Muscle layer of colon (tissue), 2 donors: Measurements from ENCODE around the gene USP10.

ENCODE experiments used
- H3K27ac ChIP-seq: one replicate; pipeline ENCODE4 v1.7.0; 2013; ENCODE audit warnings: low read depth, mild to moderate bottlenecking, low read length, moderate library complexity
- H3K27me3 ChIP-seq, 2 donors: one replicate each; pipeline ENCODE4 v1.7.0; 2013; ENCODE audit warnings: low read length in 2 of 2, mild to moderate bottlenecking in 2 of 2; ENCODE audit not compliant: insufficient read depth in 2 of 2, control insufficient read depth in 1 of 2
- H3K36me3 ChIP-seq: one replicate; pipeline ENCODE4 v1.7.0; 2013; ENCODE audit warnings: mild to moderate bottlenecking, low read length; ENCODE audit not compliant: insufficient read depth
- H3K4me1 ChIP-seq: one replicate; pipeline ENCODE4 v1.7.0; 2013; ENCODE audit warnings: mild to moderate bottlenecking, low read length; ENCODE audit not compliant: insufficient read depth
- H3K4me3 ChIP-seq, 2 donors: one replicate each; pipeline ENCODE4 v1.7.0; 2013; ENCODE audit warnings: low read length in 2 of 2, low read depth in 1 of 2, mild to moderate bottlenecking in 1 of 2, moderate library complexity in 1 of 2
- H3K9ac ChIP-seq: one replicate; pipeline ENCODE4 v1.7.0; 2013; ENCODE audit warnings: low read length
- H3K9me3 ChIP-seq: one replicate; pipeline ENCODE4 v1.7.0; 2013; ENCODE audit warnings: mild to moderate bottlenecking, low read length
- donor health status: abdominal sarcoma.
- donor health status: Adenocarcinoma of cecum.

The USP10 gene

DNA sequence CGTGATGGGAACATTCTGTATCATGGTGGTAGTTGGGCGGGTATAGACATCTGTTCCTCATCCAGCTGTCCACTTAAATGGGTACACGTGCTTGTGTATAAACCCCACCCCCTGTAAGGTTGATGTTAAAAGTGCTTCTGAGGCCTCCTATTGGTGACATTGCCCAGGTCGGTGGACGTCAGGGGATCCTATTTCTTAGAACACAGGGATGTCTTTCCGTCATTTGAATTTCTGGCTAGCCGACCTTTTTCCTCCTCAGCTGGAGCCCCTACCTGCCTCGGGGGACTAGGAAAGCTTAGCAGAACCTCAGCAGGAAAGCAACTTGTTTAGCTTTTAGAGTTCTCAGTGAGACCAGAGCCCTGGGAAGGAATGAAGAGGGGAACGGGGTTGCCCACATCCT lies 103.3 kb downstream of the USP10 start:
- H3K36me3 ChIP-seq: no peaks in the 10 kb centered on the region
- H3K4me3 ChIP-seq: no peak overlapping the region
- H3K27ac ChIP-seq: no peak overlapping the region
- H3K9ac ChIP-seq: no peak overlapping the region
- H3K27me3 ChIP-seq: no peaks in the 10 kb centered on the region
- no peaks in the 10 kb centered on the region for H3K9me3 ChIP-seq
- H3K4me1 ChIP-seq: no peaks in the 10 kb centered on the region

- no peaks in the 10 kb centered on the region for H3K4me1 ChIP-seq
- no peaks in the 10 kb centered on the region for H3K27me3 ChIP-seq
- H3K4me3 ChIP-seq: no peak overlapping the region
- H3K36me3 ChIP-seq: no peaks in the 10 kb centered on the region
- H3K27ac ChIP-seq: no peak overlapping the region
- H3K9me3 ChIP-seq: no peaks in the 10 kb centered on the region
- H3K9ac ChIP-seq: no peak overlapping the region
Measured at GRCh38 chr16:84804326-84804725, 104.5 kb downstream of the USP10 start.

GRCh38 chr16:84806256-84806889 lies 106.6 kb downstream of the USP10 start:
- no peaks in the 10 kb centered on the region for H3K27me3 ChIP-seq
- no peaks in the 10 kb centered on the region for H3K4me1 ChIP-seq
- H3K27ac ChIP-seq: no peak overlapping the region
- H3K36me3 ChIP-seq: no peaks in the 10 kb centered on the region
- H3K4me3 ChIP-seq: no peak overlapping the region
- no peaks in the 10 kb centered on the region for H3K9me3 ChIP-seq
- H3K9ac ChIP-seq: no peak overlapping the region

GRCh38 chr16:84806890-84807258 lies 107.1 kb downstream of the USP10 start:
- H3K9ac ChIP-seq: no peak overlapping the region
- H3K36me3 ChIP-seq: no peaks in the 10 kb centered on the region
- H3K4me1 ChIP-seq: no peaks in the 10 kb centered on the region
- no peak overlapping the region for H3K27ac ChIP-seq
- no peaks in the 10 kb centered on the region for H3K9me3 ChIP-seq
- no peak overlapping the region for H3K4me3 ChIP-seq
- no peaks in the 10 kb centered on the region for H3K27me3 ChIP-seq

- Histone ChIP-seq H3K9ac (no peak overlapping the region), H3K4me1 (no peaks in the 10 kb centered on the region), H3K36me3 (no peaks in the 10 kb centered on the region), H3K27me3 (no peaks in the 10 kb centered on the region), H3K4me3 (no peak overlapping the region), H3K9me3 (no peaks in the 10 kb centered on the region), H3K27ac (no peak overlapping the region)
Measured at GRCh38 chr16:84807776-84808175, 108.0 kb downstream of the USP10 start.

GRCh38 chr16:84808826-84809225 lies 109.0 kb downstream of the USP10 start:
- no peak overlapping the region for H3K4me3 ChIP-seq
- no peaks in the 10 kb centered on the region for H3K27me3 ChIP-seq
- no peaks in the 10 kb centered on the region for H3K4me1 ChIP-seq
- no peak overlapping the region for H3K9ac ChIP-seq
- H3K27ac ChIP-seq: no peak overlapping the region
- no peaks in the 10 kb centered on the region for H3K9me3 ChIP-seq
- H3K36me3 ChIP-seq: no peaks in the 10 kb centered on the region

GRCh38 chr16:84810518-84811273 lies 110.9 kb downstream of the USP10 start:
- Histone ChIP-seq H3K4me3 (no peak overlapping the region), H3K9me3 (no peaks in the 10 kb centered on the region), H3K27me3 (no peaks in the 10 kb centered on the region), H3K9ac (no peak overlapping the region), H3K4me1 (no peaks in the 10 kb centered on the region), H3K27ac (no peak overlapping the region), H3K36me3 (no peaks in the 10 kb centered on the region)

DNA sequence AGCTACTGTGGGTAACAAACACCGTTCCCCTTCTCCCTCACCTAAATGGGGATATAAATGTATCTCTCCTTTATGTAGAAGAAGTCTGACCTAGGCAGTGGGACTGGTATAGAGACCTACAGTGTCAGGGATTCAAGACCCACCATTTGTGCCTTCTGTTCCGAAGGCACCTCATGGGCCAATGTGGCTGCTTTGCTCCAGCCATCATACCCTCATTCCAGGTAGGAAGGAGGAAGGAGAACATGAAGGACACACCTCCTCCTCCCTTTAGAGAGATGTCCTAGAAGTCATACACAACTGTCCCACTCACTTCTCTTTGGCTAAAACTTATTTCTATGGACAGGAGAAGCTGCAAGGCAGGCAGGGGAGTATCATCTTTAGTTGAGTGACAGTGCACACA lies 111.7 kb downstream of the USP10 start:
- Histone ChIP-seq H3K4me1 (no peaks in the 10 kb centered on the region), H3K4me3 (no peak overlapping the region), H3K27me3 (no peaks in the 10 kb centered on the region), H3K9me3 (no peaks in the 10 kb centered on the region), H3K27ac (no peak overlapping the region), H3K9ac (no peak overlapping the region), H3K36me3 (no peaks in the 10 kb centered on the region)

DNA sequence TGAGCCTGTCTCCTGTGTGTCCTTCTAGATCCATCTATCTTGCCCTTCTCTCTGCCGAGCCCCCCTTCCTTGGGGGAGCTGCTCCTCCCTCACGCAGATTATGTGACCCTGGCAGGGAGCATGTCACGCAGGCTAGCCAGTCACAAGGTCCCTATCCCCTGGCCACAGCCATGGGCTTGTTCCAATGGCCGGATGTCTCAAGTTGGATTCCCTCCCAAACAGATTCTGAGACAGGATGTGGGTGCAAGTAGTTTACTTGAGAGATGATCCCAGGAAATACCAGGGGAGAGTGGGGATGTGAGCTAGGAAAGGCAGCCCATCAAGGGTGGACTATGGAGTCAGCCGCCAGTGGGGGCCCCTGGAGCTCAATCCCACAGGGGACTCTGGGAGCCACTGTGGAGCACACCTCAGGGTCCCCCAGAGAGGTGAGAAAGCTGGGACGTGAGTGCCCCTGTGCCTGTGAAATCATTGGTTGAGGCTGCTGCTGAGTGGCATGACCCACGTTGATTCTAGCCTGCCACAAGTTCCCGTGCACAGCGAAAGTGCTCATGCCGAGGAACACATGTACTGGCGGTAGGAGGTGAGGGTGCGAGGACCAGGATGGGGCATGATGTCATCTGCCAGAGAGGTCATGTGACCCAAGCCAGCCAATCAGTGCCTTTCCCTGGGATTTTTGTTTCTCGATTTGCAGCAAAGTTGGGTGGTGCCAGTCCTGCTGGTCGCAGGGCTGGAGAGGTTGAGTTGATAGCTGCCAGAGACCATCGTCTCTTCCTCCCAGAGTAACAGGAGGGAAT lies 113.5 kb downstream of the USP10 start:
- Histone ChIP-seq H3K36me3 (no peaks in the 10 kb centered on the region), H3K4me3 (no peak overlapping the region), H3K4me1 (no peaks in the 10 kb centered on the region), H3K9ac (no peak overlapping the region), H3K27ac (no peak overlapping the region), H3K27me3 (no peaks in the 10 kb centered on the region), H3K9me3 (no peaks in the 10 kb centered on the region)

- Histone ChIP-seq H3K27me3 (no peaks in the 10 kb centered on the region), H3K27ac (no peak overlapping the region), H3K9me3 (no peaks in the 10 kb centered on the region), H3K9ac (no peak overlapping the region), H3K36me3 (no peaks in the 10 kb centered on the region), H3K4me1 (peaks cover 4% of the 10 kb centered on the region), H3K4me3 (no peak overlapping the region)
Measured at GRCh38 chr16:84815462-84815861, 115.7 kb downstream of the USP10 start.

- no peak overlapping the region for H3K27ac ChIP-seq
- no peaks in the 10 kb centered on the region for H3K36me3 ChIP-seq
- H3K4me1 ChIP-seq: peaks cover 4% of the 10 kb centered on the region
- H3K4me3 ChIP-seq: no peak overlapping the region
- H3K9me3 ChIP-seq: no peaks in the 10 kb centered on the region
- H3K27me3 ChIP-seq: no peaks in the 10 kb centered on the region
- H3K9ac ChIP-seq: no peak overlapping the region
Measured at GRCh38 chr16:84816023-84816422, 116.2 kb downstream of the USP10 start.
